OCI-LY1 (cell line): ENCODE measurements around the gene AIRE.
"Not testable (repeated sequence)": the region's sequence is repeated elsewhere in the genome, so short reads cannot be mapped to it uniquely, and the experiment has no call there.

Experiments
- H2AFZ ChIP-seq: fragments of 200-600 bp; sonication (generic), shearing (Covaris generic); 2 replicates; pipeline ENCODE4 v1.6.0; 2014; ENCODE audit warnings: antibody characterized with exemption, mild to moderate bottlenecking, low read length
- H3F3A ChIP-seq: fragments of 200-600 bp; sonication (generic), shearing (Covaris generic); 2 replicates; pipeline ENCODE4 v1.6.0; 2014; ENCODE audit warnings: mild to moderate bottlenecking, antibody characterized with exemption, low read length, moderate library complexity; ENCODE audit not compliant: insufficient read depth
- H3K27ac ChIP-seq: fragments of 200-600 bp; sonication (generic); 2 replicates; pipeline ENCODE4 v1.5.1; 2014; ENCODE audit warnings: low read length, mixed run types, mild to moderate bottlenecking, low read depth; ENCODE audit not compliant: poor library complexity, severe bottlenecking
- H3K27me3 ChIP-seq: fragments of 200-600 bp; sonication (generic); 2 replicates; pipeline ENCODE4 v1.6.0; 2014; ENCODE audit warnings: antibody characterized with exemption, mild to moderate bottlenecking, low read length, moderate library complexity; ENCODE audit not compliant: insufficient read depth
- H3K36me3 ChIP-seq: fragments of 200-600 bp; sonication (generic); 2 replicates; pipeline ENCODE4 v1.6.1; 2014; ENCODE audit warnings: mild to moderate bottlenecking, antibody characterized with exemption, low read length, moderate library complexity, mixed read lengths; ENCODE audit not compliant: insufficient read depth
- H3K4me1 ChIP-seq: fragments of 200-600 bp; sonication (generic); 2 replicates; pipeline ENCODE4 v1.5.1; 2014; ENCODE audit warnings: mild to moderate bottlenecking, low read length, moderate library complexity; ENCODE audit not compliant: insufficient read depth, severe bottlenecking
- H3K4me2 ChIP-seq: fragments of 200-600 bp; sonication (generic), shearing (Covaris generic); 2 replicates; pipeline ENCODE4 v1.6.1; 2014; ENCODE audit warnings: low read length
- H3K4me3 ChIP-seq: fragments of 200-600 bp; sonication (generic); 2 replicates; pipeline ENCODE4 v1.5.1; 2014; ENCODE audit warnings: low read length, low read depth, mild to moderate bottlenecking, mixed read lengths; ENCODE audit not compliant: poor library complexity, severe bottlenecking
- H3K79me2 ChIP-seq: fragments of 200-600 bp; shearing (Covaris generic); 2 replicates; pipeline ENCODE4 v1.6.1; 2016; ENCODE audit warnings: mixed run types, low read length, mixed read lengths; ENCODE audit not compliant: insufficient read depth
- H3K9ac ChIP-seq: fragments of 200-600 bp; sonication (generic), shearing (Covaris generic); 2 replicates; pipeline ENCODE4 v1.6.1; 2014; ENCODE audit warnings: mild to moderate bottlenecking, low read length, mixed read lengths
- H3K9me2 ChIP-seq: fragments of 200-600 bp; sonication (generic), shearing (Covaris generic); 2 replicates; pipeline ENCODE4 v1.6.1; 2014; ENCODE audit warnings: low read depth, mild to moderate bottlenecking, low read length, mixed read lengths
- H3K9me3 ChIP-seq: fragments of 200-600 bp; shearing (Covaris generic); 2 replicates; pipeline ENCODE4 v1.6.1; 2014; ENCODE audit warnings: low read length, mixed read lengths
- H4K20me1 ChIP-seq: fragments of 200-600 bp; sonication (generic), shearing (Covaris generic); 2 replicates; pipeline ENCODE4 v1.6.0; 2016; ENCODE audit warnings: mild to moderate bottlenecking, low read length; ENCODE audit not compliant: insufficient read depth
- EZH2 ChIP-seq: fragments of 200-600 bp; sonication (generic), shearing (Covaris generic); IDR thresholded peaks from 2 replicates; pipeline ENCODE4 v1.8.0; 2017; ENCODE audit warnings: borderline replicate concordance, mixed run types, mild to moderate bottlenecking, antibody characterized with exemption, low read length, moderate library complexity, mixed read lengths
- TF ChIP-seq, protein P1 (sequence below): fragments of 200-600 bp; sonication (generic), shearing (Covaris generic); IDR thresholded peaks from 2 replicates; pipeline ENCODE4 v1.5.1; 2017; ENCODE audit warnings: mild to moderate bottlenecking, antibody characterized with exemption, low read length, moderate library complexity, mixed read lengths

The AIRE gene

GRCh38 chr21:44279354-44280260, 6.1 kb upstream of the AIRE start:
- Histone ChIP-seq H3K9me2 (no peaks in the 10 kb centered on the region), H3K9ac (no peak overlapping the region), H2AFZ (no peak overlapping the region), H3K9me3 (no peaks in the 10 kb centered on the region), H3K36me3 (no peaks in the 10 kb centered on the region), H3K4me1 (no peaks in the 10 kb centered on the region), H3K27ac (no peak overlapping the region), H3F3A (no peaks in the 10 kb centered on the region), H3K4me3 (no peak overlapping the region), H4K20me1 (no peaks in the 10 kb centered on the region), H3K27me3 (peaks cover 4% of the 10 kb centered on the region; the same call in 1 of the 2 replicates), H3K4me2 (no peak overlapping the region), H3K79me2 (no peaks in the 10 kb centered on the region)
- no peak for TF ChIP-seq EZH2
- TF ChIP-seq, protein P1, sequence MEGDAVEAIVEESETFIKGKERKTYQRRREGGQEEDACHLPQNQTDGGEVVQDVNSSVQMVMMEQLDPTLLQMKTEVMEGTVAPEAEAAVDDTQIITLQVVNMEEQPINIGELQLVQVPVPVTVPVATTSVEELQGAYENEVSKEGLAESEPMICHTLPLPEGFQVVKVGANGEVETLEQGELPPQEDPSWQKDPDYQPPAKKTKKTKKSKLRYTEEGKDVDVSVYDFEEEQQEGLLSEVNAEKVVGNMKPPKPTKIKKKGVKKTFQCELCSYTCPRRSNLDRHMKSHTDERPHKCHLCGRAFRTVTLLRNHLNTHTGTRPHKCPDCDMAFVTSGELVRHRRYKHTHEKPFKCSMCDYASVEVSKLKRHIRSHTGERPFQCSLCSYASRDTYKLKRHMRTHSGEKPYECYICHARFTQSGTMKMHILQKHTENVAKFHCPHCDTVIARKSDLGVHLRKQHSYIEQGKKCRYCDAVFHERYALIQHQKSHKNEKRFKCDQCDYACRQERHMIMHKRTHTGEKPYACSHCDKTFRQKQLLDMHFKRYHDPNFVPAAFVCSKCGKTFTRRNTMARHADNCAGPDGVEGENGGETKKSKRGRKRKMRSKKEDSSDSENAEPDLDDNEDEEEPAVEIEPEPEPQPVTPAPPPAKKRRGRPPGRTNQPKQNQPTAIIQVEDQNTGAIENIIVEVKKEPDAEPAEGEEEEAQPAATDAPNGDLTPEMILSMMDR: no peak

GRCh38 chr21:44281801-44282200, 3.9 kb upstream of the AIRE start:
- Histone ChIP-seq H3K9ac (no peak overlapping the region), H3K79me2 (no peaks in the 10 kb centered on the region), H3K9me3 (no peaks in the 10 kb centered on the region), H3F3A (no peaks in the 10 kb centered on the region), H3K4me3 (no peak overlapping the region), H4K20me1 (no peaks in the 10 kb centered on the region), H3K27me3 (peaks cover 9% of the 10 kb centered on the region; the same call in 1 of the 2 replicates), H3K9me2 (no peaks in the 10 kb centered on the region), H3K27ac (no peak overlapping the region), H3K4me1 (no peaks in the 10 kb centered on the region), H2AFZ (no peak overlapping the region), H3K4me2 (no peak overlapping the region), H3K36me3 (no peaks in the 10 kb centered on the region)
- TF ChIP-seq, protein P1: no peak
- no peak for TF ChIP-seq EZH2

DNA sequence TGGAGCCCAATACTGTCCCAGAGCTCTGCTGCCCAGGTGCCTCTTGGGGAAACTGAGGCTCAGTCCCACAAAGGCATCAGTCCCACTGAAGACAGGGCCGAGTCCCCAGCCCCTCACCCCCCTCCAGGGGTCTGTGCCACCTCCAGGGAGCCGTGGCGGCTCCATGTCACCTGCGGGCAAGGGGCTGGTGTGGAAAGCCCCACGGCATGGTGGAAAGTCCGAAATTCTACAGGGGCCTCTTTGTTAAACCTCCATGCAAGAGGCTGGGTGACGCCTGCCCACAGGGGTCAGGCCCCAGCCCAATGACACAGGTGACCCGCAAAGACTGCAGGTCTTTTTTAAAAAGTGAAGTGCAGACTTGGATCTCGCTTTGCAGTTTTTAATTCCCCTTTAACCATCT, 3.3 kb upstream of the AIRE start:
- no peaks in the 10 kb centered on the region for H3K9me3 ChIP-seq
- no peak overlapping the region for H2AFZ ChIP-seq
- TF ChIP-seq, protein P1: no peak
- TF ChIP-seq EZH2: no peak
- H3K79me2 ChIP-seq: no peaks in the 10 kb centered on the region
- no peaks in the 10 kb centered on the region for H3K4me1 ChIP-seq
- H3K9ac ChIP-seq: no peak overlapping the region
- H4K20me1 ChIP-seq: no peaks in the 10 kb centered on the region
- H3F3A ChIP-seq: no peaks in the 10 kb centered on the region
- no peak overlapping the region for H3K4me3 ChIP-seq
- peaks cover 9% of the 10 kb centered on the region; the same call in 1 of the 2 replicates for H3K27me3 ChIP-seq
- H3K4me2 ChIP-seq: no peak overlapping the region
- no peaks in the 10 kb centered on the region for H3K36me3 ChIP-seq
- no peak overlapping the region for H3K27ac ChIP-seq
- H3K9me2 ChIP-seq: no peaks in the 10 kb centered on the region

GRCh38 chr21:44283211-44283785, 2.4 kb upstream of the AIRE start:
- H3K36me3 ChIP-seq, H3F3A ChIP-seq, H3K27ac ChIP-seq, H4K20me1 ChIP-seq, H2AFZ ChIP-seq, H3K4me3 ChIP-seq, H3K9me2 ChIP-seq, H3K9me3 ChIP-seq, H3K4me1 ChIP-seq, H3K27me3 ChIP-seq, H3K4me2 ChIP-seq, H3K9ac ChIP-seq, H3K79me2 ChIP-seq: not testable (repeated sequence)
